HCT116 (cell line): Measurements from ENCODE around the gene RASA4. TPM values are rescaled to one million over a fixed set of nuclear protein-coding genes. Genes with fewer than 3 reads are reported as not detected.
"Not testable (repeated sequence)": the region's sequence is repeated elsewhere in the genome, so short reads cannot be mapped to it uniquely, and the experiment has no call there.

Source experiments
- ATAC-seq: fragments of 200-7000 bp; cut with Tn5 transposase; 2 replicates; pipeline ENCODE4 v1.9.1; 2020; ENCODE audit warnings: mild to moderate bottlenecking, moderate library complexity
- BruUV-seq: library from RNA; stranded (reverse); fragments of 400-500 nt; replicated peaks from 2 replicates; lab custom pipeline; 2021; lab: Mats Ljungman, UMichigan
- CTCF ChIA-PET: fragments of 300-600 bp; sonication (Branson Sonifier 250); formaldehyde crosslinking; loops from one replicate; lab custom pipeline; 2021; ENCODE audit warnings: antibody characterized with exemption; lab: Charles Lee
- POLR2A ChIA-PET: fragments of 300-600, 350-600 bp; sonication (Branson Sonifier 250); formaldehyde crosslinking; loops from one replicate; lab custom pipeline; 2021; ENCODE audit warnings: antibody characterized with exemption; lab: Charles Lee
- RAD21 ChIA-PET, 2 experiments: fragments of 300-600 bp; sonication (Branson Sonifier 250); formaldehyde crosslinking; loops; one replicate each; lab custom pipeline; 2023; ENCODE audit warnings: low total read pairs in 2 of 2; ENCODE audit not compliant: uncharacterized antibody in 2 of 2, unreplicated experiment in 2 of 2, low non-redundant PET in 1 of 2; lab: Charles Lee
- DNase-seq: peaks from one replicate; pipeline ENCODE4 v3.0.0-alpha.2; 2010; ENCODE audit warnings: low read depth, low spot score
- H2AFZ ChIP-seq: fragments of 200-600 bp; shearing (Covaris generic), sonication (generic); 2 replicates; pipeline ENCODE4 v1.6.1; 2017; ENCODE audit warnings: low read depth, mixed run types, mixed read lengths, antibody characterized with exemption, low read length; ENCODE audit not compliant: poor library complexity, severe bottlenecking
- H3K27ac ChIP-seq: 2 replicates; pipeline ENCODE4 v1.5.1; 2012; ENCODE audit warnings: low read depth, low read length
- H3K27me3 ChIP-seq: fragments of 200-600 bp; sonication (generic); 2 replicates; pipeline ENCODE4 v1.6.1; 2016; ENCODE audit warnings: mixed run types, low read length, mixed read lengths; ENCODE audit not compliant: insufficient read depth
- H3K36me3 ChIP-seq, 2 experiments: fragments of 200-500 bp in 1 of 2; fragments of 200-600 bp in 1 of 2; sonication (Bioruptor generic) in 1 of 2; sonication (generic) in 1 of 2; 2 replicates each; pipeline versions ENCODE4 v1.5.1 to v1.6.1; 2014 to 2016; ENCODE audit warnings: low read length in 2 of 2, inconsistent platforms in 1 of 2, mixed read lengths in 1 of 2, mixed run types in 1 of 2; ENCODE audit not compliant: insufficient read depth in 2 of 2, control insufficient read depth in 1 of 2
- H3K4me1 ChIP-seq, 2 experiments: fragments of 200-600 bp in 1 of 2; sonication (generic) in 1 of 2; 2 replicates each; pipeline versions ENCODE4 v1.5.1 to v1.6.1; 2012 to 2017; ENCODE audit warnings: low read length in 2 of 2, inconsistent platforms in 1 of 2, mild to moderate bottlenecking in 1 of 2, mixed read lengths in 1 of 2, mixed run types in 1 of 2, moderate library complexity in 1 of 2; ENCODE audit not compliant: insufficient read depth in 2 of 2, control insufficient read depth in 1 of 2
- H3K4me2 ChIP-seq: fragments of 200-600 bp; sonication (generic); 2 replicates; pipeline ENCODE4 v1.6.1; 2017; ENCODE audit warnings: mixed run types, low read length, mixed read lengths
- H3K4me3 ChIP-seq, 2 experiments: fragments of 200-600 bp in 1 of 2; sonication (generic) in 1 of 2; replicated peaks in 1 of 2; 2 replicates each; pipeline ENCODE4 v1.5.1; 2011 to 2016; ENCODE audit warnings: low read length in 2 of 2, control low read depth in 1 of 2, low read depth in 1 of 2, mild to moderate bottlenecking in 1 of 2, mixed read lengths in 1 of 2, mixed run types in 1 of 2
- H3K79me2 ChIP-seq: fragments of 200-600 bp; sonication (generic); 2 replicates; pipeline ENCODE4 v1.6.1; 2017; ENCODE audit warnings: mild to moderate bottlenecking, mixed run types, low read length, moderate library complexity, mixed read lengths; ENCODE audit not compliant: insufficient read depth
- H3K9ac ChIP-seq: fragments of 200-600 bp; sonication (generic); 2 replicates; pipeline ENCODE4 v1.6.1; 2016; ENCODE audit warnings: low read length, mixed read lengths
- H3K9me2 ChIP-seq: fragments of 200-600 bp; sonication (generic), shearing (Covaris generic); 2 replicates; pipeline ENCODE4 v1.6.1; 2017; ENCODE audit warnings: mixed run types, mild to moderate bottlenecking, moderate library complexity; ENCODE audit not compliant: insufficient read depth
- H3K9me3 ChIP-seq, 2 experiments: fragments of 200-500 bp in 1 of 2; fragments of 200-600 bp in 1 of 2; sonication (Bioruptor generic) in 1 of 2; sonication (generic) in 1 of 2; 2 replicates each; pipeline ENCODE4 v1.6.1; 2014 to 2017; ENCODE audit warnings: low read length in 2 of 2, mixed read lengths in 2 of 2, inconsistent platforms in 1 of 2, low read depth in 1 of 2, mild to moderate bottlenecking in 1 of 2, mixed run types in 1 of 2, moderate library complexity in 1 of 2; ENCODE audit not compliant: control insufficient read depth in 1 of 2, insufficient read depth in 1 of 2
- H4K20me1 ChIP-seq: fragments of 200-600 bp; sonication (generic), shearing (Covaris generic); 2 replicates; pipeline ENCODE4 v1.6.1; 2017; ENCODE audit warnings: mixed run types, mild to moderate bottlenecking, moderate library complexity; ENCODE audit not compliant: insufficient read depth
- intact Hi-C: fragments of 100-400 bp; cut with micrococcal nuclease; formaldehyde crosslinking; loops from 2 replicates; pipeline ENCODE4 v1.10.0; 2022
- total RNA-seq: library from RNA; stranded (reverse); gene quantifications from one replicate; pipeline ENCODE4 v1.2.1, GENCODE V29; 2021; ENCODE audit not compliant: unreplicated experiment

RASA4 gene
- total RNA-seq, 1 experiment from 2014 or later = 18.3 TPM

GRCh38 chr7:102532127-102532526 lies 84.4 kb downstream of the RASA4 start:
- POLR2A ChIA-PET, H3K9ac ChIP-seq, ATAC-seq, H3K4me1 ChIP-seq, H3K27me3 ChIP-seq, RAD21 ChIA-PET, H3K4me3 ChIP-seq, H3K27ac ChIP-seq, H3K9me2 ChIP-seq, H3K79me2 ChIP-seq, CTCF ChIA-PET, H3K36me3 ChIP-seq, H4K20me1 ChIP-seq, H3K9me3 ChIP-seq, DNase-seq, H3K4me2 ChIP-seq, intact Hi-C loops, BruUV-seq, H2AFZ ChIP-seq: not testable (repeated sequence)

GRCh38 chr7:102531583-102531982 lies 85.0 kb downstream of the RASA4 start:
- H3K4me3 ChIP-seq, H3K36me3 ChIP-seq, ATAC-seq, H3K27ac ChIP-seq, H3K4me2 ChIP-seq, H3K27me3 ChIP-seq, POLR2A ChIA-PET, DNase-seq, intact Hi-C loops, CTCF ChIA-PET, H3K4me1 ChIP-seq, H4K20me1 ChIP-seq, H3K9me2 ChIP-seq, H3K79me2 ChIP-seq, BruUV-seq, RAD21 ChIA-PET, H3K9ac ChIP-seq, H3K9me3 ChIP-seq, H2AFZ ChIP-seq: not testable (repeated sequence)

DNA sequence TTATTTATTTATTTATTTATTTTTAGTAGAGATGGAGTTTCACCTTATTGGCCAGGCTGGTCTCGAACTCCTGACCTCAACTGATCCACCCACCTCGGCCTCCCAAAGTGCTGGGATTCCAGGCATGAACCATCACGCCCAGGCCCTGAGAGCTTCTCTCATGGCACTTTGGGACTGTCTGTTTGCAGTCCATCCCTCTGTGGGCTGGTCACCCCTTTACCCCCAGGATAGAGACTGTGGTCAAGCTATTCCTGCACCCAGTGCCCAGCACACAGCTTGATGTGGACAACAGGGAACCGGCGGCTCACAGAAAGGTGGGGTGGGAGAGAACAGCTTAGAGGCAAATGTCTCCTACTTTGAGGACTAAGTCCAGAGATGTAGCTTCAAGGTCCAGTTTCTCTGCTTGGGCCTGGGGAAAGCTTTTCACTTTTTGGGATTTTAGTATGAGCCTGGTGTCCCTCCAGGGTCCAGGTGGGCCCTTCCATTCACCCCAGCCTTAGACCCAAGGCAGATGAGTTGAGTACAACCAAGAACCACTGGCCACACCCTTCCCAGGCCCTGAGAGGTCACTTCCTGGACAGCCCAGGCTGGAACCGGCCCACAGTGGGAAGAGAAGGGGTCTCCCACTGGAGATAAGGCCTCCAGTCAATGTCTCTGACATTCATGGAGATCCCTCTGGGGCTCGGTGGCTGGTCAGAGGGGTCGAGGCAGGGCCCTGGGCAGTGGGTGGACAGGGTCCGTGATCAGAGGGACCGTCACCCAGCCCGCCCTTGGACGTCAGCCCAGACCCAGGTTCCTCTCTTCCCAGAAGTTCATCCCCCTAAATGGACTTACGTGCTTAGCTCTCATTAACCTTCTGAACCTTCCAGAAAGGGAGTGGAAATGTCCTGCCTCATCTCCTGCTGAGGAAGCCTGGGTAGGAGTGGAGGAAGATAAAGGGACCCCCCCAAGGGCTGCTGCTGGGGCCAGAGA lies 88.4 kb downstream of the RASA4 start:
- H3K4me2 ChIP-seq, H3K79me2 ChIP-seq, H3K4me3 ChIP-seq, H4K20me1 ChIP-seq, DNase-seq, H2AFZ ChIP-seq, CTCF ChIA-PET, H3K9ac ChIP-seq, H3K9me2 ChIP-seq, H3K36me3 ChIP-seq, H3K9me3 ChIP-seq, POLR2A ChIA-PET, BruUV-seq, H3K27me3 ChIP-seq, ATAC-seq, H3K27ac ChIP-seq, intact Hi-C loops, RAD21 ChIA-PET, H3K4me1 ChIP-seq: not testable (repeated sequence)

DNA sequence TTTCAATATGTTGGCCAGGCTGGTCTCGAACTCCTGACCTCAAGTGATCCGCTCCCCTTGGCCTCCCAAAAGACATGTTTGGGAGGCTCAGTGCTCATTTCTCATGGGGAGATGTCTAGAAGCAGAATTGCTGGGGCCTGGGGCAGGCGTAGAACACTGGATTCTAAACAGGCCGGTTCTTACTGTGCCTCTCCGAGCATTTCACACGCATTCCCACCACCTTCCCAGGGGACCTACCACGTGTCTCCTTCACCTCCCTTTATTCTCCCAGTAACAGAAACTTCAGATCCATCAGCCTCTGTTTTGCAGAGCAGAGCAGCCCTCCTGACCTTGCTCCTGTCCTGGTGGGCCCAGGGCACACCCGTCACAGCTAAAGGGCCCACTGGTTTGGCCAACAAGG lies 89.4 kb downstream of the RASA4 start:
- POLR2A ChIA-PET, H4K20me1 ChIP-seq, CTCF ChIA-PET: not testable (repeated sequence)

More for the DNA sequence above, 89.4 kb downstream of the RASA4 start:
- intact Hi-C loops, H3K4me3 ChIP-seq, H3K4me2 ChIP-seq, H3K9me2 ChIP-seq, H3K4me1 ChIP-seq, DNase-seq, H2AFZ ChIP-seq, H3K36me3 ChIP-seq, RAD21 ChIA-PET, H3K27ac ChIP-seq, H3K9ac ChIP-seq, H3K79me2 ChIP-seq, H3K9me3 ChIP-seq, BruUV-seq, H3K27me3 ChIP-seq, ATAC-seq: not testable (repeated sequence)
